Neural progenitor cell (in vitro differentiated cells): ENCODE results near the gene ANXA2R. TPM values are rescaled to one million over a fixed set of nuclear protein-coding genes. Genes with fewer than 3 reads are reported as not detected.

Experiments
- DNase-seq: peaks from one replicate; pipeline ENCODE4 v3.0.0-alpha.2; 2016; ENCODE audit warnings: low spot score
- H2AFZ ChIP-seq: fragments of 200-600 bp; sonication (generic); replicated peaks from 2 replicates; pipeline ENCODE4 v1.6.1; 2016; ENCODE audit warnings: antibody characterized with exemption
- H3F3A ChIP-seq: fragments of 200-600 bp; sonication (generic); 2 replicates; pipeline ENCODE4 v1.6.1; 2016; ENCODE audit warnings: antibody characterized with exemption, low read depth
- H3K27ac ChIP-seq: fragments of 200-600 bp; sonication (generic); 2 replicates; pipeline ENCODE4 v1.5.1; 2016; ENCODE audit warnings: mild to moderate bottlenecking
- H3K27me3 ChIP-seq: fragments of 200-600 bp; sonication (generic); 2 replicates; pipeline ENCODE4 v1.6.1; 2016; ENCODE audit warnings: mild to moderate bottlenecking, moderate library complexity
- H3K36me3 ChIP-seq: fragments of 200-600 bp; sonication (generic); 2 replicates; pipeline ENCODE4 v1.5.1; 2016
- H3K4me1 ChIP-seq: fragments of 200-600 bp; sonication (generic); 2 replicates; pipeline ENCODE4 v1.6.1; 2016; ENCODE audit warnings: mixed run types
- H3K4me2 ChIP-seq: fragments of 200-600 bp; sonication (generic); 2 replicates; pipeline ENCODE4 v1.6.1; 2016
- H3K4me3 ChIP-seq: fragments of 200-600 bp; sonication (generic); 2 replicates; pipeline ENCODE4 v1.5.1; 2016
- H3K79me2 ChIP-seq: fragments of 200-600 bp; sonication (generic); 2 replicates; pipeline ENCODE4 v1.6.1; 2016; ENCODE audit warnings: low read depth
- H3K9ac ChIP-seq: fragments of 200-600 bp; sonication (generic); 2 replicates; pipeline ENCODE4 v1.6.1; 2016
- H3K9me3 ChIP-seq: fragments of 200-600 bp; sonication (generic); 2 replicates; pipeline ENCODE4 v1.5.1; 2016; ENCODE audit warnings: low read depth
- H4K20me1 ChIP-seq: fragments of 200-600 bp; sonication (generic); 2 replicates; pipeline ENCODE4 v1.6.1; 2016; ENCODE audit warnings: low read depth
- H3K27ac Mint-ChIP-seq: 3 replicates; pipeline ENCODE4 v1.8.0; 2021; ENCODE audit warnings: mixed read lengths
- H3K27me3 Mint-ChIP-seq: 2 replicates; pipeline ENCODE4 v1.8.0; 2022; ENCODE audit warnings: low read depth, mild to moderate bottlenecking, inconsistent platforms, moderate library complexity, mixed read lengths; ENCODE audit not compliant: insufficient read depth
- H3K36me3 Mint-ChIP-seq: 3 replicates; pipeline ENCODE4 v1.8.0; 2021; ENCODE audit warnings: mixed read lengths
- H3K4me1 Mint-ChIP-seq: 3 replicates; pipeline ENCODE4 v1.8.0; 2021; ENCODE audit warnings: mixed read lengths
- H3K4me3 Mint-ChIP-seq: 3 replicates; pipeline ENCODE4 v1.8.0; 2021; ENCODE audit warnings: mild to moderate bottlenecking, moderate library complexity, mixed read lengths
- H3K9me3 Mint-ChIP-seq: 3 replicates; pipeline ENCODE4 v1.8.0; 2020; ENCODE audit warnings: mixed read lengths
- EZH2 ChIP-seq: fragments of 200-600 bp; sonication (generic); IDR thresholded peaks from 2 replicates; pipeline ENCODE4 v1.6.1; 2017; ENCODE audit warnings: antibody characterized with exemption, mild to moderate bottlenecking, moderate library complexity
- EZH2phosphoT487 ChIP-seq: fragments of 200-600 bp; sonication (generic); IDR thresholded peaks from 2 replicates; pipeline ENCODE4 v1.6.1; 2017; ENCODE audit warnings: antibody characterized with exemption
- total RNA-seq: library from RNA; depleted of rRNA; stranded (reverse); fragments of >200 nt; gene quantifications from 2 replicates; pipeline ENCODE4 v1.2.3, GENCODE V29; 2015; ENCODE audit warnings: low replicate concordance
- TF ChIP-seq, protein P1 (sequence below): fragments of 200-600 bp; sonication (generic); IDR thresholded peaks from 2 replicates; pipeline ENCODE4 v1.5.1; 2017; ENCODE audit warnings: antibody characterized with exemption, mild to moderate bottlenecking

The ANXA2R gene
- total RNA-seq, 1 donor from 2014 or later: 0.17 TPM

DNA sequence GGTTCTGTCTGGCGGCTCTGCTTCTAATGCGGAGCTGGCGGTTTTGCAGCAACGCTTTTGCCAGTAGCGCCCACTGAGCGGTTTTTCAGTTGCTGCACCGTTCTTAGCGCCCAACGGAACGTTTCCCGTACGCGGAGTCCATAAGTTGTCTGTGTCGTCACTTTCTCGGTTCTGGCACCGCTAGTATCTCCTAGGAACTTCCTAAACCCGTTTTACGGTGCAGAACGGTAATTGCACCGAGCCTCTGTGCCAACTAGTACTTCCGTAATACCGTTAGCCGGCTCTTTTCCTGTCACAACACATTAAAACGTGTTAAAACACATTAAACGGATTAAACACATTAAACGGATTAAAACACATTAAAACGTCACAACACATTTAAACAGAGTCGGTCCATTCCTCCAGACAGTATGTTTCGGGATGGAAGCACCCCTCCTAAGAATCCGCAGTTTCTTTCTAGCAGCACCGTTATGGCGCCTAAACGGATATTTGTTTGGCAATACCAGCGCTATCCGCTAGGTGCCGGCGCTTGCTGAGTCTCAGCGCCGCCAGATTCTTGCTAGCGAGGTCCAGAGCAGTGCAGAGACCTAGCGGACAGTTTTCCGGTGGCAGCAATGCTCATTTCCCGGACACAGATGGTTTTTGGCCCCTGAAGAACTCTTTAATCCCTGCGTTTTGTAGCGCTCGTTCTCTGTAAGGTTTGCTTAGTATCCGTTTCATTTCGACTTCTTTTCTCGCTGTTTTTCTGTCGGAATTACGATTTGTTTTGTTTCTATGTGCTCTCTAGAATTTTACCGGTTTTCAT, 45.4 kb downstream of the ANXA2R start:
- H3K27ac Mint-ChIP-seq: no peak overlapping the region
- no peak overlapping the region for H3K9ac ChIP-seq

DNA sequence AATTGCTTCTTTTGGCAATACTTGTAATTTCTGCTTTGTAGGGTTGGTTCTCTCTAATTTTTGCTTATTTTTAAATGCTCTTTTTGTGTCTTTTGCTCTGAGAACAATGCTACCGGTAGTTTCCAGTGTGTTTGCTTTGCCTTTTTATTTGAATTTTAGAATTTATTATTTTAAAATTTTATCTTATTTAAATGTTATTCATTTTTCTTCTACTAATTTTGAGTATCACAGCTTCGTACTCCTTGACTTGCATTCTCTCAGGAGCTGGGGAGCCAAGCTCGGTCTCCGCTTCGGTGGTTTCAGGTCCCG, 45.9 kb downstream of the ANXA2R start:
- TF ChIP-seq, protein P1, sequence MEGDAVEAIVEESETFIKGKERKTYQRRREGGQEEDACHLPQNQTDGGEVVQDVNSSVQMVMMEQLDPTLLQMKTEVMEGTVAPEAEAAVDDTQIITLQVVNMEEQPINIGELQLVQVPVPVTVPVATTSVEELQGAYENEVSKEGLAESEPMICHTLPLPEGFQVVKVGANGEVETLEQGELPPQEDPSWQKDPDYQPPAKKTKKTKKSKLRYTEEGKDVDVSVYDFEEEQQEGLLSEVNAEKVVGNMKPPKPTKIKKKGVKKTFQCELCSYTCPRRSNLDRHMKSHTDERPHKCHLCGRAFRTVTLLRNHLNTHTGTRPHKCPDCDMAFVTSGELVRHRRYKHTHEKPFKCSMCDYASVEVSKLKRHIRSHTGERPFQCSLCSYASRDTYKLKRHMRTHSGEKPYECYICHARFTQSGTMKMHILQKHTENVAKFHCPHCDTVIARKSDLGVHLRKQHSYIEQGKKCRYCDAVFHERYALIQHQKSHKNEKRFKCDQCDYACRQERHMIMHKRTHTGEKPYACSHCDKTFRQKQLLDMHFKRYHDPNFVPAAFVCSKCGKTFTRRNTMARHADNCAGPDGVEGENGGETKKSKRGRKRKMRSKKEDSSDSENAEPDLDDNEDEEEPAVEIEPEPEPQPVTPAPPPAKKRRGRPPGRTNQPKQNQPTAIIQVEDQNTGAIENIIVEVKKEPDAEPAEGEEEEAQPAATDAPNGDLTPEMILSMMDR: no peak
- peak; percentile 78 for TF ChIP-seq EZH2
- TF ChIP-seq EZH2phosphoT487: peak; percentile 60
- Mint-ChIP-seq H3K36me3 (no peaks in the 10 kb centered on the region), H3K27me3 (peaks cover 85% of the 10 kb centered on the region), H3K4me1 (peaks cover 24% of the 10 kb centered on the region), H3K9me3 (peaks cover 17% of the 10 kb centered on the region), H3K27ac (no peak overlapping the region), H3K4me3 (peak overlapping the region; percentile 83)
- Histone ChIP-seq H3K27me3 (peaks cover 100% of the 10 kb centered on the region), H3K36me3 (no peaks in the 10 kb centered on the region), H3K9me3 (no peaks in the 10 kb centered on the region), H3F3A (peaks cover 27% of the 10 kb centered on the region), H3K4me1 (no peaks in the 10 kb centered on the region), H3K79me2 (no peaks in the 10 kb centered on the region), H4K20me1 (peaks cover 11% of the 10 kb centered on the region), H3K4me3 (peak overlapping the region; percentile 43), H2AFZ (no peak overlapping the region), H3K4me2 (peak overlapping the region; percentile 72), H3K27ac (no peak overlapping the region), H3K9ac (no peak overlapping the region)
- DNase-seq: no peak

More for the DNA sequence above, 45.4 kb downstream of the ANXA2R start:
- peak; percentile 95 for DNase-seq
- H2AFZ ChIP-seq: no peak overlapping the region
- H3K36me3 Mint-ChIP-seq: no peaks in the 10 kb centered on the region
- peaks cover 4% of the 10 kb centered on the region for H3K4me1 ChIP-seq
- peak overlapping the region; percentile 83 for H3K4me3 Mint-ChIP-seq
- H4K20me1 ChIP-seq: peaks cover 11% of the 10 kb centered on the region
- H3K27ac ChIP-seq: no peak overlapping the region
- H3K27me3 ChIP-seq: peaks cover 100% of the 10 kb centered on the region
- H3K4me1 Mint-ChIP-seq: peaks cover 26% of the 10 kb centered on the region
- no peaks in the 10 kb centered on the region for H3K36me3 ChIP-seq
- peaks cover 87% of the 10 kb centered on the region for H3K27me3 Mint-ChIP-seq
- peak overlapping the region; percentile 43 for H3K4me3 ChIP-seq
- H3K79me2 ChIP-seq: no peaks in the 10 kb centered on the region
- TF ChIP-seq EZH2: peak; percentile 68
- peak; percentile 8 for TF ChIP-seq EZH2phosphoT487
- TF ChIP-seq, protein P1: peak; percentile 70
- H3K9me3 ChIP-seq: no peaks in the 10 kb centered on the region
- peaks cover 12% of the 10 kb centered on the region for H3K9me3 Mint-ChIP-seq
- peak overlapping the region; percentile 72 for H3K4me2 ChIP-seq
- peaks cover 31% of the 10 kb centered on the region for H3F3A ChIP-seq

DNA sequence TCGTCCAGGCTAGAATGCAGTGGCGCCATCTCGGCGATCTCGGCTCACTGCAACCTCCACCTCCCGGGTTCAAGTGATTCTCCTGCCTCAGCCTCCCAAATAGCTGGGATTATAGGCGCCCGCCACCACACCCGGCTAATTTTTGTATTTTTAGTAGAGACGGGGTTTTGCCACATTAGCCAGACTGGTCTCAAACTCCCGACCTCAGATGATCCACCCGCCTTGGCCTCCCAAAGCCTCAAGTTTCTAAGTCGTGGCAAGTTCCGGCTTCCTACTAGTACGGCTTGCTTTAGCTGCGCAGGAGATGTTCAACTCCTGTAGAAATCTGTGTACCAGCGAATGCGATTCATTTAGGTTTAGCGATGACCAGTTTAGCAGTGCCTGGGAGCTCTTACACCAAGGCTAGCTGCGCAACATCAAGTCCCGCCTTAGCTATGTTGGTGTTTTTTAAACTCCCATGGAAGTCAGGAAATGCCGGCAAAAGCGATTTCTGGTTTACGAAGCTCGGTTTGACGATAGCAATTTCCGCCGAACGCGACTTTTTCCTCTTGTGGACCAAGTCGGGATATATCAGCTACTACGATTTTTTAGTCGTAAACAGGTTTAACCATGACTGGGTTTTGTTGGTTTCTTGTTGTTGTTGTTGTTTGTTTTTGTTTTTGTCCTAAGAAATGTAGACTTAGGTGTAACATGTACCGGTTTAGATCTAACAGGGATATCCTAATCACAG, 46.4 kb downstream of the ANXA2R start:
- H3K4me3 ChIP-seq: no peak overlapping the region
- DNase-seq: peak; percentile 37
- no peak overlapping the region for H3K9ac ChIP-seq
- H3K27ac ChIP-seq: no peak overlapping the region
- H3K36me3 ChIP-seq: no peaks in the 10 kb centered on the region
- H3K27ac Mint-ChIP-seq: no peak overlapping the region
- TF ChIP-seq EZH2phosphoT487 (peak; percentile 95), EZH2 (peak; percentile 97)
- TF ChIP-seq, protein P1: no peak
- H3K36me3 Mint-ChIP-seq: no peaks in the 10 kb centered on the region
- H3K27me3 ChIP-seq: peaks cover 100% of the 10 kb centered on the region
- H2AFZ ChIP-seq: no peak overlapping the region
- peaks cover 3% of the 10 kb centered on the region for H3K9me3 ChIP-seq
- H4K20me1 ChIP-seq: peaks cover 11% of the 10 kb centered on the region
- peaks cover 24% of the 10 kb centered on the region for H3K4me1 Mint-ChIP-seq
- no peaks in the 10 kb centered on the region for H3K4me1 ChIP-seq
- H3K27me3 Mint-ChIP-seq: peaks cover 81% of the 10 kb centered on the region
- peak overlapping the region; percentile 44 for H3K4me3 Mint-ChIP-seq
- no peaks in the 10 kb centered on the region for H3K79me2 ChIP-seq
- peaks cover 27% of the 10 kb centered on the region for H3F3A ChIP-seq
- H3K9me3 Mint-ChIP-seq: peaks cover 20% of the 10 kb centered on the region
- H3K4me2 ChIP-seq: no peak overlapping the region
